IMR-90 (cell line): ENCODE results near the gene PPP3CA. TPM values are rescaled to one million over a fixed set of nuclear protein-coding genes. Genes with fewer than 3 reads are reported as not detected.

Source experiments
- ATAC-seq: fragments of 200-7000 bp; cut with Tn5 transposase; 2 replicates; pipeline ENCODE4 v1.9.1; 2020; ENCODE audit warnings: low read depth, mild to moderate bottlenecking, moderate library complexity
- BruUV-seq: library from RNA; stranded (reverse); fragments of 400-500 nt; replicated peaks from 2 replicates; lab custom pipeline; 2021; lab: Mats Ljungman, UMichigan
- CTCF ChIA-PET: fragments of 300-600 bp; formaldehyde crosslinking; extraction: SDS; loops from one replicate; lab custom pipeline; 2021; ENCODE audit warnings: antibody characterized with exemption; lab: Yijun Ruan, JAX
- POLR2A ChIA-PET: fragments of 300-600 bp; sonication (Branson Sonifier 250); formaldehyde crosslinking; loops from one replicate; lab custom pipeline; 2022; ENCODE audit warnings: antibody characterized with exemption; ENCODE audit not compliant: unreplicated experiment; lab: Charles Lee
- DNase-seq: peaks from one replicate; pipeline ENCODE4 v3.0.0; 2013
- H2AFZ ChIP-seq: replicated peaks from 2 replicates; pipeline ENCODE3; 2013; ENCODE audit warnings: low read length, mild to moderate bottlenecking; ENCODE audit not compliant: poor library complexity
- H2AK5ac ChIP-seq: 2 replicates; pipeline ENCODE4 v1.6.1; 2013; ENCODE audit warnings: low read depth, low read length, inconsistent platforms
- H2AK9ac ChIP-seq: replicated peaks from 2 replicates; pipeline ENCODE3; 2013; ENCODE audit warnings: mild to moderate bottlenecking, low read depth, low read length, moderate library complexity; ENCODE audit not compliant: poor library complexity
- H2BK120ac ChIP-seq: 2 replicates; pipeline ENCODE4 v1.6.1; 2013; ENCODE audit warnings: low read depth, low read length, inconsistent platforms
- H2BK15ac ChIP-seq: 3 replicates; pipeline ENCODE4 v1.6.1; 2013; ENCODE audit warnings: low read depth, low read length, inconsistent platforms
- H2BK20ac ChIP-seq: 2 replicates; pipeline ENCODE4 v1.6.1; 2013; ENCODE audit warnings: low read depth, mild to moderate bottlenecking, inconsistent platforms, low read length, moderate library complexity
- H2BK5ac ChIP-seq: 2 replicates; pipeline ENCODE4 v1.6.1; 2013; ENCODE audit warnings: mild to moderate bottlenecking, low read depth, low read length, inconsistent platforms; ENCODE audit not compliant: poor library complexity, severe bottlenecking
- H3K14ac ChIP-seq: replicated peaks from 2 replicates; pipeline ENCODE4 v1.6.1; 2013; ENCODE audit warnings: low read depth, low read length, inconsistent platforms
- H3K18ac ChIP-seq: 2 replicates; pipeline ENCODE4 v1.6.1; 2013; ENCODE audit warnings: low read depth, low read length, control low read depth
- H3K23ac ChIP-seq: 2 replicates; pipeline ENCODE4 v1.6.1; 2013; ENCODE audit warnings: low read depth, low read length, inconsistent platforms
- H3K27ac ChIP-seq: 2 replicates; pipeline ENCODE4 v1.5.1; 2013; ENCODE audit warnings: mild to moderate bottlenecking, control low read depth, low read length; ENCODE audit not compliant: insufficient read depth
- H3K27me3 ChIP-seq: 2 replicates; pipeline ENCODE4 v1.6.1; 2013; ENCODE audit warnings: low read length; ENCODE audit not compliant: control insufficient read depth, insufficient read depth
- H3K36me3 ChIP-seq: 2 replicates; pipeline ENCODE4 v1.6.1; 2013; ENCODE audit warnings: low read length, mixed read lengths; ENCODE audit not compliant: control insufficient read depth, insufficient read depth
- H3K4ac ChIP-seq: 2 replicates; pipeline ENCODE4 v1.6.1; 2013; ENCODE audit warnings: low read depth, low read length, inconsistent platforms
- H3K4me1 ChIP-seq: 2 replicates; pipeline ENCODE4 v1.6.1; 2013; ENCODE audit warnings: low read length, mixed read lengths; ENCODE audit not compliant: control insufficient read depth, insufficient read depth
- H3K4me2 ChIP-seq: 2 replicates; pipeline ENCODE4 v1.6.1; 2013; ENCODE audit warnings: low read depth, mild to moderate bottlenecking, control low read depth, low read length, moderate library complexity
- H3K4me3 ChIP-seq: 2 replicates; pipeline ENCODE4 v1.5.1; 2013; ENCODE audit warnings: low read depth, mild to moderate bottlenecking, control low read depth, low read length, moderate library complexity; ENCODE audit not compliant: insufficient read depth
- H3K56ac ChIP-seq: 2 replicates; pipeline ENCODE4 v1.6.1; 2013; ENCODE audit warnings: low read length, inconsistent platforms; ENCODE audit not compliant: insufficient read depth; ENCODE audit errors: extremely low read depth
- H3K79me1 ChIP-seq, 2 experiments: 2 replicates each; pipeline ENCODE4 v1.6.1; 2013; ENCODE audit warnings: low read length in 2 of 2, inconsistent platforms in 1 of 2, low read depth in 1 of 2
- H3K9ac ChIP-seq: 2 replicates; pipeline ENCODE4 v1.6.1; 2013; ENCODE audit warnings: low read depth, low read length, control low read depth
- H3K9me1 ChIP-seq: 2 replicates; pipeline ENCODE4 v1.6.1; 2013; ENCODE audit warnings: low read length, inconsistent platforms; ENCODE audit not compliant: insufficient read depth
- H3K9me3 ChIP-seq: 2 replicates; pipeline ENCODE4 v1.6.1; 2013; ENCODE audit warnings: low read length; ENCODE audit not compliant: control insufficient read depth, insufficient read depth
- H4K20me1 ChIP-seq: 2 replicates; pipeline ENCODE4 v1.6.1; 2013; ENCODE audit warnings: low read length, inconsistent platforms; ENCODE audit not compliant: insufficient read depth
- H4K5ac ChIP-seq: 2 replicates; pipeline ENCODE4 v1.6.1; 2013; ENCODE audit warnings: mild to moderate bottlenecking, low read depth, low read length, control low read depth
- H4K8ac ChIP-seq, 2 experiments: 2 replicates each; pipeline ENCODE4 v1.6.1; 2013; ENCODE audit warnings: low read depth in 2 of 2, low read length in 2 of 2, control low read depth in 1 of 2, inconsistent platforms in 1 of 2
- H4K91ac ChIP-seq: 2 replicates; pipeline ENCODE4 v1.6.1; 2013; ENCODE audit warnings: low read depth, low read length, inconsistent platforms; ENCODE audit not compliant: insufficient read depth
- BHLHE40 ChIP-seq: fragments of 150-350 bp; IDR thresholded peaks from 2 replicates; pipeline ENCODE4 v1.6.1; 2016; ENCODE audit warnings: mild to moderate bottlenecking, low read depth, low read length
- CEBPB ChIP-seq: IDR thresholded peaks from 2 replicates; pipeline ENCODE4 v1.6.1; 2012; ENCODE audit warnings: low read depth, low read length, improper control_type of control experiment
- CHD1 ChIP-seq: IDR thresholded peaks from 2 replicates; pipeline ENCODE4 v1.6.1; 2012; ENCODE audit warnings: low read depth, low read length, improper control_type of control experiment
- ELK1 ChIP-seq: fragments of 150-350 bp; IDR thresholded peaks from 2 replicates; pipeline ENCODE4 v1.6.1; 2016; ENCODE audit warnings: low read depth, mild to moderate bottlenecking, low read length, moderate library complexity, borderline replicate concordance
- FOS ChIP-seq: fragments of 150-350 bp; IDR thresholded peaks from 2 replicates; pipeline ENCODE4 v1.6.1; 2016; ENCODE audit warnings: low read depth, low read length
- MAFK ChIP-seq: IDR thresholded peaks from 2 replicates; pipeline ENCODE4 v1.6.1; 2012; ENCODE audit warnings: low read depth, low read length, improper control_type of control experiment
- MAZ ChIP-seq: IDR thresholded peaks from 2 replicates; pipeline ENCODE4 v1.6.1; 2012; ENCODE audit warnings: low read depth, mild to moderate bottlenecking, low read length, improper control_type of control experiment, moderate library complexity, borderline replicate concordance
- MXI1 ChIP-seq: IDR thresholded peaks from 2 replicates; pipeline ENCODE4 v1.6.1; 2012; ENCODE audit warnings: low read depth, mild to moderate bottlenecking, low read length, moderate library complexity, borderline replicate concordance
- NFE2L2 ChIP-seq: fragments of 150-350 bp; IDR thresholded peaks from 2 replicates; pipeline ENCODE4 v1.6.1; 2016; ENCODE audit warnings: low read depth, mild to moderate bottlenecking, low read length
- POLR2A ChIP-seq: IDR thresholded peaks from 2 replicates; pipeline ENCODE4 v1.6.1; 2012; ENCODE audit warnings: mild to moderate bottlenecking, low read depth, low read length
- RAD21 ChIP-seq: IDR thresholded peaks from 2 replicates; pipeline ENCODE4 v1.6.1; 2012; ENCODE audit warnings: low read length, improper control_type of control experiment
- RCOR1 ChIP-seq: IDR thresholded peaks from 2 replicates; pipeline ENCODE4 v1.6.1; 2012; ENCODE audit warnings: mild to moderate bottlenecking, low read length, improper control_type of control experiment; ENCODE audit not compliant: insufficient replicate concordance
- RFX5 ChIP-seq: IDR thresholded peaks from 2 replicates; pipeline ENCODE4 v1.8.0; 2012; ENCODE audit warnings: low read depth, mild to moderate bottlenecking, low read length, moderate library complexity
- SMC3 ChIP-seq: fragments of 150-350 bp; IDR thresholded peaks from 2 replicates; pipeline ENCODE4 v1.6.1; 2016; ENCODE audit warnings: low read depth, mild to moderate bottlenecking, antibody characterized with exemption, low read length, moderate library complexity
- USF2 ChIP-seq: fragments of 150-350 bp; IDR thresholded peaks from 2 replicates; pipeline ENCODE4 v1.6.1; 2017; ENCODE audit warnings: mild to moderate bottlenecking, antibody characterized with exemption, low read length, low read depth
- WGBS, 2 experiments: methylation state at CpG; one replicate each; pipeline versions ENCODE4 v1.1.5 to v1.1.7; 2013; ENCODE audit warnings: missing lambda C conversion rate in 2 of 2; ENCODE audit not compliant: insufficient read length in 1 of 2; ENCODE audit errors: extremely low coverage in 2 of 2; 5-methylcytosine and 5-hydroxymethylcytosine counted together
- dilution Hi-C: fragments of 300-500 bp; cut with HindIII; formaldehyde crosslinking; loops from one replicate; pipeline ENCODE4 v1.14.3; 2018; ENCODE audit warnings: low sequenced_read_pairs; ENCODE audit not compliant: unreplicated experiment
- in situ Hi-C: fragments of 300-500 bp; cut with MboI; formaldehyde crosslinking; loops from 3 replicates; pipeline ENCODE4 v1.14.3; 2019; ENCODE audit warnings: low sequenced_read_pairs, inconsistent platforms, mixed read lengths
- intact Hi-C: fragments of 100-400 bp; cut with micrococcal nuclease; formaldehyde crosslinking; loops from 2 replicates; pipeline ENCODE4 v1.10.0; 2022
- polyA plus RNA-seq, 3 experiments: library from polyadenylated mRNA; depleted of rRNA; stranded (reverse); fragments of >200 nt; gene quantifications; 2 replicates each; pipeline ENCODE4 v1.2.3, GENCODE V29; 2012; ENCODE audit warnings: low replicate concordance in 1 of 3
- total RNA-seq: library from RNA; depleted of rRNA; stranded (reverse); fragments of >200 nt; gene quantifications from 2 replicates; pipeline ENCODE4 v1.2.3, GENCODE V29; 2012
- TF ChIP-seq, protein P1 (sequence below): conservative IDR thresholded peaks from 2 replicates; pipeline ENCODE4 v1.5.1; 2012; ENCODE audit warnings: mild to moderate bottlenecking, low read depth, low read length, improper control_type of control experiment

PPP3CA gene
- total and polyA plus RNA-seq, 2 of the 4 experiments (the other 2 are of a cell fraction): 14.5 to 48.6 TPM

- BruUV-seq: no TSS peak
- POLR2A ChIA-PET: no interaction called here
- Histone ChIP-seq H3K23ac (no peak overlapping the region), H2BK15ac (no peak overlapping the region), H3K4me2 (no peak overlapping the region), H2BK120ac (no peak overlapping the region), H3K9ac (no peak overlapping the region), H3K4me3 (no peak overlapping the region), H2AK5ac (no peak overlapping the region), H3K27me3 (no peaks in the 10 kb centered on the region), H4K5ac (no peak overlapping the region), H2AK9ac (no peak overlapping the region), H3K79me1 (no peaks in the 10 kb centered on the region), H3K14ac (no peak overlapping the region), H3K18ac (no peak overlapping the region), H3K9me3 (no peaks in the 10 kb centered on the region), H2BK20ac (no peak overlapping the region), H4K91ac (no peak overlapping the region), H3K36me3 (peaks cover 6% of the 10 kb centered on the region), H3K27ac (no peak overlapping the region), H2AFZ (no peak overlapping the region), H4K8ac (no peak overlapping the region), H3K4ac (no peak overlapping the region), H4K20me1 (no peaks in the 10 kb centered on the region), H3K4me1 (no peaks in the 10 kb centered on the region), H3K56ac (no peak overlapping the region), H3K9me1 (no peaks in the 10 kb centered on the region; the same call in none of the 2 replicates), H2BK5ac (no peak overlapping the region)
- 100% methylated on average over 1 of the region's 3 CpGs; no CpG with 5 or more reads in 1 of the 2 experiments for WGBS, 2 experiments
- TF ChIP-seq MAFK (no peak), MAZ (no peak), RFX5 (no peak), SMC3 (no peak), RCOR1 (no peak), FOS (no peak), POLR2A (no peak), USF2 (no peak), BHLHE40 (no peak), RAD21 (no peak), CEBPB (no peak), ELK1 (no peak), MXI1 (no peak), CHD1 (no peak), NFE2L2 (no peak)
- TF ChIP-seq, protein P1, sequence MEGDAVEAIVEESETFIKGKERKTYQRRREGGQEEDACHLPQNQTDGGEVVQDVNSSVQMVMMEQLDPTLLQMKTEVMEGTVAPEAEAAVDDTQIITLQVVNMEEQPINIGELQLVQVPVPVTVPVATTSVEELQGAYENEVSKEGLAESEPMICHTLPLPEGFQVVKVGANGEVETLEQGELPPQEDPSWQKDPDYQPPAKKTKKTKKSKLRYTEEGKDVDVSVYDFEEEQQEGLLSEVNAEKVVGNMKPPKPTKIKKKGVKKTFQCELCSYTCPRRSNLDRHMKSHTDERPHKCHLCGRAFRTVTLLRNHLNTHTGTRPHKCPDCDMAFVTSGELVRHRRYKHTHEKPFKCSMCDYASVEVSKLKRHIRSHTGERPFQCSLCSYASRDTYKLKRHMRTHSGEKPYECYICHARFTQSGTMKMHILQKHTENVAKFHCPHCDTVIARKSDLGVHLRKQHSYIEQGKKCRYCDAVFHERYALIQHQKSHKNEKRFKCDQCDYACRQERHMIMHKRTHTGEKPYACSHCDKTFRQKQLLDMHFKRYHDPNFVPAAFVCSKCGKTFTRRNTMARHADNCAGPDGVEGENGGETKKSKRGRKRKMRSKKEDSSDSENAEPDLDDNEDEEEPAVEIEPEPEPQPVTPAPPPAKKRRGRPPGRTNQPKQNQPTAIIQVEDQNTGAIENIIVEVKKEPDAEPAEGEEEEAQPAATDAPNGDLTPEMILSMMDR: no peak
- DNase-seq (no peak), ATAC-seq (no peak)
- intact Hi-C loops: no loop called here
- in situ Hi-C loops: no loop called here
- dilution Hi-C loops: no loop called here
- CTCF ChIA-PET: no interaction called here
Observed at GRCh38 chr4:101032541-101032940, 314.8 kb downstream of the PPP3CA start.
